Smooth muscle cell of the brain vasculature (primary cell): Measurements from ENCODE around the gene ACAN.

Source experiments
- DNase-seq: peaks from one replicate; pipeline ENCODE4 v3.0.0-alpha.2; 2012; ENCODE audit warnings: low read depth, low spot score

The ACAN gene

DNA sequence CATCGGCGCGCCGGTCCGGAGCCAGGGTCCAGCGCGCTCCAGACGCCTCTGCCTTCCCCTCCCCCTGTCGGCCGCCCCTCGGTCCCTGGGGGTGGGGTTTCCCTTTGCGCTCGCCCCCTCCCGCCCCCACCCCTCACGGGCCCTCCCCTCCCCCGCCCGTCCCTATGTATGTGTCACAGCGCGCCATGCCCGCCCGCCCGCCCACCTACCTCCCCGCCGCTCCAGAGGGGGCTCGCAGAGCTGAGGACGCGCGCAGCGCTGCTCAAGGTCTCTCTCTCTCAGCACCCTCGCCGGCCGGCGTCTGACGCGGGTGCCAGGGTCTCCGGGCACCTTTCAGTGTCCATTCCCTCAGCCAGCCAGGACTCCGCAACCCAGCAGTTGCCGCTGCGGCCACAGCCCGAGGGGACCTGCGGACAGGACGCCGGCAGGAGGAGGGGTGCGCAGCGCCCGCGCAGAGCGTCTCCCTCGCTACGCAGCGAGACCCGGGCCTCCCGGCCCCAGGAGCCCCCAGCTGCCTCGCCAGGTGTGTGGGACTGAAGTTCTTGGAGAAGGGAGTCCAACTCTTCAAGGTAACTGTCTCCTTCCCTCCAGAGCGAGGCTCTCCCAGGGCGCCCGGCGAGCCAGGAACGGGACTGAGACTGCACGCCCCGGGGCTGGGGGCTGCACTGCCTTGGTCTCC, at the start of gene ACAN:
TSS of gene ACAN (plus strand) at position 196 of the 679 bp plus-strand sequence. CDS start 32,771 bp downstream, outside the sequence.
- no peak for DNase-seq

- no peak for DNase-seq
Observed at GRCh38 chr15:88756521-88756920, 46.7 kb upstream of the ACAN start.

- no peak for DNase-seq
Observed at GRCh38 chr15:88756921-88757320, 46.3 kb upstream of the ACAN start.

DNA sequence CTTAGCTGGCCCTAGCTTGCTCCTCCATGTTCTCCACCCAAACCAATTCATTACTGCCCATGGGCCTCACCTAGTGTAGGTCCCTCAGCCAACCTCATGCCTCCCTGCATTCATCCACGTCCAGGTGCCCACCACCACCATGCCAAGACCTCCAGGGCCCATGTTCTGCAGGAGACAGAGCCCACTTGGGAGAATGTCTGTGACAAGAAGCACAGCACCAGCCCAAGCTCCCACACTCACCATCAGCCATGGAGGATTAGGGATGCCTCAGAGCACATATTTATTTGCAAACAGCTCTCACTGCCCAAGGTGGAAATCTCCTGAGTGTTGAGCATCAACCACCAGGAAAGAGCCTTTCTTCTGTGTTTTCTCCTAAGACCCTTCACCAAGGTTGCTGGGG, 43.4 kb upstream of the ACAN start:
- DNase-seq: no peak

DNA sequence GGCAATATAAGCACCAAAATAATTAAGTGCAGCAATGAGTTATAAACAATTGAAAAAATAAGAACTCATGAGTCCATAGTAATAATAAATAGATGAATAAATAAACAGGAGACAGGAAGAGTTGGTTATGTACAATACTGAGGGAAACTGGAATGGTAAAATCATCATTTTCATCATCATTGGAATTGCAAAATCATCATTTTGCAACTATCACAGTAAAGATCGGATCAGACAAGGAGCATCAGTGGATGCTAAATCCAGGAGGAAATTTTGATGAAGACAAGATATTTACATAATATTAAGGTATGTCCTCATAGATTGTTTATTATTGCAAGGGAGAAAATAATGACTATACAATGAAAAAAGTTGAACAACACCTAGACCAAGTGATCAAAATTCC, 38.8 kb upstream of the ACAN start:
- no peak for DNase-seq

DNA sequence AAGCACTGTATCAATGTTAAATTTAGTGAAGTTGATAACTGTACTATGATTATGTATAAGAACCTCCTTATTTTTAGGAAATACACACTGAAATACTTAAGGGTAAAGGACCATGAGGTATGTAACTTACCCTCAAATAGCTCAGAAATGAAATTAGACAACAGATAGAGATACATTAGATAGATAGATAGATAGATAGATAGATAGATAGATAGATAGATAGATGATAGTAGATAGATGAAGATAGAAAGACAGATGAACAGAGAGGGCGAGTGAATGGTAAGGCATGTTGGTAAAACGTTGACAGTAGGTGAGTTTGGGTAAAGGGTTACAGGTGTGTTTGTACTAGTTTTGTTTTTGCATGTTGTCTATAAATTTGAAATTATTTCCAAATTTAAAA, 38.0 kb upstream of the ACAN start:
- DNase-seq: no peak

DNA sequence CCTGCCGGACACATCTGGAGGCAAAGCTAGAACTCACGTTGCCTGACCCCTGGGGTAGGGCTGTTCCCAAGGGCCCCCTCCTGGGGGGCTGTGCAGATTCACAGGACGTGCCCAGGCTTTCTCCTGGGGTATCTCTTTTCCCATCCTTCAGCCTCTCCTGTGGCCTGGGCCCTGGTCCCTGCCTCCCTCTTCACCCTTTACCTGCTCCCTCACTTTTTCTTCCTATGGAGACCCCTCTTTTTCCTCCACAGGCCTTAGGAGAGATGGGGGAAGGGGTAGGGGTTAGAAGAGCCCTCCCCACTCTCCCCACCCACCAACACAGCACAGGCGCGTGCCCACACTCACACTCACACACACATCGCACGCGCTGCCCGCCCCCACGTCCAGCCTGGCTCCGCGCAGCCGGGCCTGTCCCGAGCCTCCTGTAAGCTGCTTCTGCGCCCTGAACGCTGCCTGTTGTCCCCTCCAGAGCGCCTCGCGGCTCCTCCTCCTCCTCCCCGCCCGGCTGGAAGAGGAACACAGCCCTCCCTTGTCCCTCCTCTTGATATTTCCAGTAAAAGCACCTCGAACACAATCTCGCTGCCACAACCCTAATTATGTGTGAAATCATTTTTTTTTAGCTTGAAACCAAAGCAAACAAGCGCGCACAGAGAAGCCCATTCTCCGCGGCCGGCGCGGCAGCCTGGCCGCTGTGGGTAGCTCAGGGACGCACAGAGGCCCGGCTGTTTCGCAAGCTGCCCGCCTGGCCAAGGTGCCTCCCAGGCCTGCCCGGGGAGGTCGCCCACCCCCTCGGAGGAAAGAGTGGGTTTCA, 33.9 kb upstream of the ACAN start:
- no peak for DNase-seq

GRCh38 chr15:88775776-88776175, 27.5 kb upstream of the ACAN start:
- no peak for DNase-seq

- DNase-seq: no peak
Observed at GRCh38 chr15:88776646-88777045, 26.6 kb upstream of the ACAN start.

DNA sequence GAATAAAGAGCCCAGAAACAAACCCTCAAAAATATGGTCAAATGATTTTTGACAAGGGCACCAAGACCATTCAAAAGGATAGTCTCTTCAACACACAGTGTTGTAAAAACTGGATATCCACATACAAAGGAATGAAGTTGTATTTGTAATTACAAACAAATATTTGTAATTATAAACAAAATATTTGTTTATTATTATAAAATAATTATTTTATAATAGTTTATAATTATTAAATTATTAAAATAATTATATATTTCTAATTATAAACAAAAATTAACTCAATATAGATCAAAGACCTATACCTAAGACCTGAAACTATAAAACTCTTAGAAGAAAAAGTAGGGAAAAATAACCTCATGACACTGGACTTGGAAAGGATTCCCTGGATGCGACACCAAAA, 23.3 kb upstream of the ACAN start:
- DNase-seq: no peak

GRCh38 chr15:88782465-88782864, 20.8 kb upstream of the ACAN start:
- DNase-seq: no peak

- no peak for DNase-seq
Observed at GRCh38 chr15:88785217-88785616, 18.0 kb upstream of the ACAN start.

GRCh38 chr15:88788036-88788435, 15.2 kb upstream of the ACAN start:
- DNase-seq: no peak

- no peak for DNase-seq
Observed at GRCh38 chr15:88788816-88789215, 14.4 kb upstream of the ACAN start.

DNA sequence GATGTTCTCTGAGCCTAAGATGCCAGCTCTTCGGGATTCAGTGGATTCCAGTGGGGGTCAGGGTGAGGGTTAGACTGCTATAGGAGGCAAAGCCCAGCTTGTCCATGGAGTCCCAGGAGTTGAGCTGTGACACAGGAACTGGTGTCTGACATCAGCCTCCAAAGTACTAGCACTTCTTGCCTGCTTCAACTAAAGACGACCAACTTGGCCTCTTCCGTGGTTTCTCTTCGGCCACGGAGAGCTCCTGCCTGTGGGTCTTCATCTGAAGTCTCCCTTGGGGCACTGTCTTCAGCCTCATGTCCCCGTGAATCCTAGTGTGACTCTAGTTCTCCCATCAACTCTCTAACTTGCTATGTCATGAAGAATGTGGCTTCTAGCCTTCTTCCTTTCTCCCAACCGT, 12.8 kb upstream of the ACAN start:
- DNase-seq: no peak

DNA sequence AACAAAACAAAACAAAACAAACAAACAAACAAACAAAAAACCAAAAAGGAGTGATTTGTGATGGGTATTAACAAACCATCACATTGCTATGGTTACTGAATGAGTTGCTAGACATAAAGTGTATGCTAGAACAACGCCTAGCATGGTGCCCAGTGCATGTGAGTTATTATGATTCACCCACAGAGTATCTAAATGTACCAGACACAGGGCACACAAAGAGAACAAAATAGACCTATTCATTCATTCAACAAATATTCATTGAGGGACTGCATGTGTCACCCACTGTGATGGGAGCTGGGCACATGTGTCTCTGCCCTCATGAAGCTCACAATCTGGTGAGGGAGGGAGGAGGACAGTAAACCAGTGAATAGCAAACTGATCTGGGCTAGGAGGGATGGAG, 11.6 kb upstream of the ACAN start:
- no peak for DNase-seq

DNA sequence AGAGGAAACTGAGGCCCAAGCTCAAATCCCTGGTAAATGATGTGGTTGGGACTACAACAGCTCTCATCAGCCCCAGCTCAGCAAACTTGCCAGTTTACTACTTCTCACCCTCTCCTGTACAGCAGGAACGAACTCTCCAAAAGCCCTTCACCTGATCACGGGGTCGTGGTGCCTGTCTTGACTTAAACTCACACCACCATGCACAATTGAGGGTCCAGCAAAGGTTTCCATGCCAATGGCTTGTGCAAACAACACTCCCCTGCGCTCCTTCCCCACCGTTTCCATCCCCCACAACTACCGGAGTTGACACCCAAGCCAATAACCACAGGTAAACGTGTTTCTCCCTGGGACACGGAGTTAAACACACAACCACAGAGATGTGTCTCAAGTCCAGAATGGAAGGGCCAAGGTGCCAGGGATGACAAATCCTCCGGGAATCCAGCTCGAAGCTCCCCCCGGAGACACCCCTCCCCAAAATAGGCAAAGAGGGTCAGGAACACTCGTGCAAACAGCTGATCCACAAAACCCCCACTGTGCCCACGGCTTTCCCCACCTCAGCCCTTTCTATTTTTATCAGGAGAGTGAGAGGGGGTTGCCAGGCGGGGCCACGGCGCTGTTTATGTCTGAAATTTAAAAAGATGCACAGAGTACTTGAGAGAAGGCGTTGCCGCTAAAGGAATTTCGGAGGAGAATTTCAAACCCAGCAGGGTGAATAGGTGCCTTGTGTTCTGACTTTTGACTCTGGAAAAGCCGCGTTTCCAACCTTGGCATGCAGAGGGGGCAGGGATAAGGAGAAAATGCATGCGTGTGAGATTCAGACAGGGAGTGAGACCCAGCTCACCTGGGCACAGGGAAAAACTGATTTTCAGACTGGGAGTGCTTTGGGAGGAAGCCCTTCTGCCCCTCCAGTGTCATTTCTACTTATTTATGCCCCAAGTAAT, 10.6 kb upstream of the ACAN start:
- DNase-seq: no peak

- no peak for DNase-seq
Observed at GRCh38 chr15:88794001-88794400, 9.2 kb upstream of the ACAN start.

GRCh38 chr15:88797663-88798339, 5.4 kb upstream of the ACAN start:
- DNase-seq: no peak

DNA sequence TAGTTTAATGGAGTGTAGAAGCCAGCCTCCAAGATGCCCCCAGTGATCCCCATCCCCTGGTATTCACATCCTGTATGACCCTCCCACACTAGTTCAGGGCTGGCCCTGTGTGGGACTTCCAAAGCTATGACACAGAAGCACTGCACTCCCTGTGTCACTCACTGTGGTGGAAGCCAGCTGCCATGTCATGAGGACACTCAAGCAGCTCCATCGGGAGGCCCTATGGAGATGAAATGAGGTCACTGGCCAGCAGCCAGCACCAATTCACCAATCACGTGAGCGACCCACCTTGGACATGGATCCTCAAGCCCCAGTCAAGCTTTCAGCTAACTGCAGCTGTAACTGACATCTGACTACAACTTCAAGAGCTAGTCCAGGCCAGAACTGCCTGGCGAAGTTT, 3.9 kb upstream of the ACAN start:
- no peak for DNase-seq

- DNase-seq: no peak
Observed at GRCh38 chr15:88800026-88800425, 3.2 kb upstream of the ACAN start.

DNA sequence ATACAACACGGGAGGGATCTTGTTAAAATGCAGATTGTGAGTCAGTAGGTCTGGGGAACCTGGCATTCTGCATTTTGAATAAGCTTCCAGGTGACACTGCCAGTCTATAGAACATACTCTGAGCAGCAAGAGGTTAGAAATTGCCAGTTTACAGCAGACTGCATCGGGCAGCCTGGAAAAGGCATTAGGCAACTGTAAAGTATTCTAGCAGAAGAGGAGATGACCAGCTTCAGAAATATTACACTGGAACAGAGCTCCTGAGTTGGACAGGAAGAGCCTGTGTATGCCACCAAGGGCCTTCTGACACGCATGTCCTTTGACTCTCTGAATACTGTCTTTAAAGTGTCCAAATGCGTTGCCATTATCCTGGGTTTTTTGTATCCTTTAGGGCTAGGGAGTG, 2.5 kb upstream of the ACAN start:
- DNase-seq: no peak
